Fibroblast of upper back skin (primary cell): ENCODE data around the gene CKAP2L.

ENCODE experiments used
- DNase-seq: peaks from one replicate; pipeline ENCODE4 v3.0.0-alpha.2; 2013

The CKAP2L gene

GRCh38 chr2:112705575-112705974 is 58.8 kb downstream of the CKAP2L start:
- DNase-seq: no peak

- no peak for DNase-seq
These were observed 60.7 kb downstream of the CKAP2L start for GRCh38 chr2:112703684-112704083.

- DNase-seq: peak; percentile 6
These were observed 63.4 kb downstream of the CKAP2L start for GRCh38 chr2:112701052-112701451.

- DNase-seq: no peak
These were observed 64.3 kb downstream of the CKAP2L start for GRCh38 chr2:112699984-112700667.

- no peak for DNase-seq
These were observed 65.4 kb downstream of the CKAP2L start for GRCh38 chr2:112698834-112699515.

- DNase-seq: no peak
These were observed 70.2 kb downstream of the CKAP2L start for GRCh38 chr2:112694182-112694581.

- no peak for DNase-seq
These were observed 70.8 kb downstream of the CKAP2L start for GRCh38 chr2:112693596-112693995.

GRCh38 chr2:112692918-112693317 is 71.5 kb downstream of the CKAP2L start:
- DNase-seq: no peak

GRCh38 chr2:112692495-112692911 is 71.9 kb downstream of the CKAP2L start:
- DNase-seq: peak; percentile 84

GRCh38 chr2:112691881-112692281 is 72.5 kb downstream of the CKAP2L start:
- peak; percentile 14 for DNase-seq

GRCh38 chr2:112690853-112691401 is 73.5 kb downstream of the CKAP2L start:
- DNase-seq: peak; percentile 22

GRCh38 chr2:112688086-112688880 is 76.1 kb downstream of the CKAP2L start:
- DNase-seq: no peak

GRCh38 chr2:112687522-112687921 is 76.9 kb downstream of the CKAP2L start:
- DNase-seq: no peak
